Measurements from ENCODE around the gene PAPPA2.

GRCh38 chr1:176735201-176735600, 272.2 kb downstream of the PAPPA2 start:
- TF ChIP-seq CTCF (IDR thresholded peaks at IDR 0.05; ENCODE audit: insufficient read depth, low read length, poor library complexity, severe bottlenecking) (no peak), EZH2phosphoT487 (conservative IDR thresholded peaks at IDR 0.05; ENCODE audit: low read length) (no peak)
